GM12874 (cell line): Measurements from ENCODE around the gene TNFRSF9.

Experiments
- TF ChIP-seq, protein P1 (sequence below): IDR thresholded peaks from 2 replicates; pipeline ENCODE4 v1.5.1; 2011; ENCODE audit warnings: low read depth, mild to moderate bottlenecking, control low read depth, low read length, moderate library complexity; ENCODE audit not compliant: insufficient read depth

TNFRSF9 gene

DNA sequence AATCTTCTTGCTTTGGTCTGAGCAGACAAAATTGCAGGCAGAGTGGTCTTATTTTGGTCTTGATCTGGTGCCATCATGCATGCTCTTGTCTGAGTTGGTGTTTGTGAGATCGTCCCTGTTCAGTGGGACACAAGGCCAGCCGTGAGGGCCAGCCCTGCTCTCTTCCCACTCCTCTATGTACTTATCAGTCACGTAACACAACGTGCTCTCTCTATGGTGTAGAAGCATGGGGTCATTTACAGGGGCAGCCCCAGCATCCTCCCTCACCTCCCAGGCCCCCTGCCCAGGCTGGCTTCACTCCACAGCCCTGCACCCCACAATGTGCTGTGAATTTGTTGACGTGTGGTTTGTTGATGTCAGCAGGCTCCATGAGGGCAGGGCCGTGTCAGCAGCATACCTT lies 69.5 kb downstream of the TNFRSF9 start:
- TF ChIP-seq, protein P1, sequence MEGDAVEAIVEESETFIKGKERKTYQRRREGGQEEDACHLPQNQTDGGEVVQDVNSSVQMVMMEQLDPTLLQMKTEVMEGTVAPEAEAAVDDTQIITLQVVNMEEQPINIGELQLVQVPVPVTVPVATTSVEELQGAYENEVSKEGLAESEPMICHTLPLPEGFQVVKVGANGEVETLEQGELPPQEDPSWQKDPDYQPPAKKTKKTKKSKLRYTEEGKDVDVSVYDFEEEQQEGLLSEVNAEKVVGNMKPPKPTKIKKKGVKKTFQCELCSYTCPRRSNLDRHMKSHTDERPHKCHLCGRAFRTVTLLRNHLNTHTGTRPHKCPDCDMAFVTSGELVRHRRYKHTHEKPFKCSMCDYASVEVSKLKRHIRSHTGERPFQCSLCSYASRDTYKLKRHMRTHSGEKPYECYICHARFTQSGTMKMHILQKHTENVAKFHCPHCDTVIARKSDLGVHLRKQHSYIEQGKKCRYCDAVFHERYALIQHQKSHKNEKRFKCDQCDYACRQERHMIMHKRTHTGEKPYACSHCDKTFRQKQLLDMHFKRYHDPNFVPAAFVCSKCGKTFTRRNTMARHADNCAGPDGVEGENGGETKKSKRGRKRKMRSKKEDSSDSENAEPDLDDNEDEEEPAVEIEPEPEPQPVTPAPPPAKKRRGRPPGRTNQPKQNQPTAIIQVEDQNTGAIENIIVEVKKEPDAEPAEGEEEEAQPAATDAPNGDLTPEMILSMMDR: no peak

DNA sequence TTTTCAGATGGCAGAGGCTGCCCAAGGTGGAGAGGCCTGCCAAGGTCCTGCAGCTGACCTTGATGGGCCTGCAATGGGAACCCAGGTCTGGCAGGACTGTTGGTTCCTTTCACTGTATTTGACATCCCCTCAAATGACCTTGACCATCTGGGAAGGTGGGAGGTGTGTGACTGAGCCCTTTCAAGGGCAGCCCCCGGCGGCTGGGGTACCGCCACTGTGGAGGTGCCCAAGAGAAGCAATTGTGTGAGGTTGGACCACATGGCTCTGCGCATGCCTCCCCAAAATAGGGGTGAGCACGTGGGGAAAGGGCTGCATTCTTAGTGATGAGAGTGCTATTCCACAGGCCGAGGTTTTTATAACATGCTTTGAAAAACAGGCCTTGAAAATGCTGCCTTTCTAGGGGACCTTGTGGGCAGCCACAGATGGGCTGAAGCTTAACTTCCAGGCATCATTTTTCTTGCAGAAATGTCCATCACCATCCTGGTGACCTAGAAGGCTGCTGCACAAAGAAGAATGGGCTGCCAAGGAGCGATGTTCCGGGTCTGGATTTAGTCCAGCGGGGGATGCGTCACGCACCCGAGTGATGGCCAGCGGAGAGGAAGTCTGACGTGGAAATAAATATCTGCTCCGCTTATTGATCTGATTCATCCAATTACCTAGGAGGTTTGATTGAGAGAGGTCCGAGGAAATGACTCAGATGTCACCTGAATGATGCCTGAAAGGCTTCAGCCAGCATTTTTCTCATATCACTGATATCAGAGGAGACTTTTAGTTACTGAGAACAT lies 71.3 kb downstream of the TNFRSF9 start:
- TF ChIP-seq, protein P1: no peak

DNA sequence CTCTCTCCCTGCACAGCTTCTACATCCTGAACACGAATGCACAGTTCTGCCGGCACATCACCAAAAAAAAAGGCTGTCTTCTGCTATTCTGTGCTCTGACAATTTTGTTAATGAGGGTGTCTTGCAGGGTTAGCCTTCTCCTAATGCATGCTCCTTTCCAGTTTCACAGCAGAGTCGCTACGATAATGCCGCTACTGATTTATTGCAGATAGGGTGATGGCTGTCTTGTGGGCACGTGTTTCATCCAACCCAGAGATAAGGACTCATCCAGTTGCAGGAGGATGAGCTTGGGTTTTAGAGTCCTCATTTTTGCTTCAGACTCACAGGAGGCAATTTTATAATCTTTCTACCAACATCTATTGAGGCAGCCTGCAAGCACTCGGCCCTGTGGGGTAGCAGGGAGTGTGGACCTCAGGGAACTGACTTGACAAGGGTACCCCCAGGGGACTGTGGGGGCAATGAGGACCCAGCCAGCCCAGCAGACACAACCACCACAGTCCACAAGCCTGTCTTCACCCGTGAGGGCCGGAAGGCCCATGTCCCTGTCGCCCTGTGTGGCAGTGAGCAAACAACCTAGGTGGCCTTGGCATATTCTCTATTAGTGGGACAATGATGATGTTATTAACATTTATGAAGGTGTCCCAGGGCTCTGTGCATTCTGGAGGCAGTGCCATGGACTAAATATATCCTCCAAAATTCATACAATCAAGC lies 72.4 kb downstream of the TNFRSF9 start:
- TF ChIP-seq, protein P1: no peak

DNA sequence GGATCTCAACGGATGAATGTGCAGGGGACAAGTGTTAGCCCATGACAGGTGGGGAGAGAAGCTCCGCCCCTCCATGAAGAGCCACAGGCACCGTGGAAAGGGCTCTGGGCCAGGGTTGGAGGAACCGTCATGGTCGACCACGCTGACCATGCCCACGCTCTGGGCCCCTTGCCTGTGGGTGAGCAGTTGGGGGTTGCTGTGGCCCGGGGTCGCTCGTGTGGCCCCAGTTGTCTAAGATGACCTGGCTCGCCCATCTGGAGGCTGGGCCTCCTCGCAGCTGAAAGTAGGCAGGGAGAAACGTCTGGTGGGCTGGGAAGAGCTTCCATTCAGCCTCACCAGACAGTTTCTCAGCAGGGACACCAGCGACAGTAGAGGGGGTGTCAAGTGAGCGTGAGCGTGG lies 74.7 kb downstream of the TNFRSF9 start:
- TF ChIP-seq, protein P1: no peak
